HEK293 (cell line): Measurements from ENCODE around the gene SS18L1.
A peak's percentile ranks its signal among the peaks of the same experiment; 100 is the strongest.

ENCODE experiments used
- CTCF ChIA-PET: fragments of 350-600 bp; formaldehyde crosslinking; extraction: SDS; loops from one replicate; lab custom pipeline; 2021; ENCODE audit warnings: antibody characterized with exemption; lab: Yijun Ruan, JAX
- POLR2A ChIA-PET: fragments of 300-600 bp; formaldehyde crosslinking; extraction: SDS; loops from one replicate; lab custom pipeline; 2020; ENCODE audit warnings: antibody characterized with exemption, inconsistent platforms; lab: Yijun Ruan, JAX
- H3K27ac ChIP-seq: fragments of 200-500 bp; sonication (Bioruptor generic); 2 replicates; pipeline ENCODE4 v1.5.1; 2014; ENCODE audit warnings: low read depth, low read length, control low read depth, inconsistent platforms; ENCODE audit errors: extremely low read depth
- H3K36me3 ChIP-seq, 2 experiments: fragments of 200-500 bp in 1 of 2; sonication (Bioruptor generic) in 1 of 2; 1 replicate in 1 of 2; 2 replicates in 1 of 2; pipeline ENCODE4 v1.5.1; 2014 to 2017; ENCODE audit warnings: inconsistent platforms in 2 of 2, low read length in 2 of 2; ENCODE audit not compliant: control insufficient read depth in 2 of 2, insufficient read depth in 1 of 2
- H3K4me1 ChIP-seq: fragments of 200-500 bp; sonication (Bioruptor generic); 2 replicates; pipeline ENCODE4 v1.5.1; 2014; ENCODE audit warnings: mild to moderate bottlenecking, low read length, inconsistent platforms; ENCODE audit not compliant: control insufficient read depth, insufficient read depth
- H3K4me3 ChIP-seq: 2 replicates; pipeline ENCODE4 v1.5.1; 2011; ENCODE audit warnings: low read depth, mild to moderate bottlenecking, control low read depth, low read length, moderate library complexity
- H3K9me3 ChIP-seq: fragments of 200-500 bp; sonication (Bioruptor generic); 2 replicates; pipeline ENCODE4 v1.5.1; 2014; ENCODE audit warnings: low read depth, low read length, inconsistent platforms; ENCODE audit not compliant: control insufficient read depth, insufficient read depth
- GFI1B ChIP-seq: fragments of 450-650 bp; formaldehyde crosslinking; IDR thresholded peaks from 2 replicates; pipeline ENCODE4 v1.5.1; 2016; ENCODE audit warnings: missing biosample characterization, missing genetic modification characterization
- MZF1 ChIP-seq: fragments of 450-650 bp; formaldehyde crosslinking; IDR thresholded peaks from 2 replicates; pipeline ENCODE4 v1.5.1; 2017; ENCODE audit warnings: missing biosample characterization, missing genetic modification characterization, borderline replicate concordance
- PRDM1 ChIP-seq: fragments of 450-650 bp; formaldehyde crosslinking; IDR thresholded peaks from 2 replicates; pipeline ENCODE4; 2016; ENCODE audit warnings: missing biosample characterization, missing genetic modification characterization
- SP2 ChIP-seq: fragments of 450-650 bp; formaldehyde crosslinking; IDR thresholded peaks from 2 replicates; pipeline ENCODE4 v1.5.1; 2016; ENCODE audit warnings: missing biosample characterization, missing genetic modification characterization
- TCF7L2 ChIP-seq: IDR thresholded peaks from 2 replicates; pipeline ENCODE4 v1.6.1; 2011; ENCODE audit warnings: low read depth, mild to moderate bottlenecking, inconsistent platforms, low read length, moderate library complexity, borderline replicate concordance
- YY1 ChIP-seq: fragments of 450-650 bp; formaldehyde crosslinking; IDR thresholded peaks from 2 replicates; pipeline ENCODE4 v1.5.1; 2018; ENCODE audit warnings: missing biosample characterization, missing genetic modification characterization
- YY2 ChIP-seq: fragments of 450-650 bp; formaldehyde crosslinking; IDR thresholded peaks from 2 replicates; pipeline ENCODE4 v1.5.1; 2016; ENCODE audit warnings: missing biosample characterization, missing genetic modification characterization
- ZBTB10 ChIP-seq: fragments of 450-650 bp; formaldehyde crosslinking; IDR thresholded peaks from 2 replicates; pipeline ENCODE4 v1.5.1; 2016; ENCODE audit warnings: missing biosample characterization, missing genetic modification characterization
- ZFHX2 ChIP-seq: fragments of 450-650 bp; formaldehyde crosslinking; conservative IDR thresholded peaks from 2 replicates; pipeline ENCODE4 v1.5.1; 2016; ENCODE audit warnings: missing biosample characterization, missing genetic modification characterization
- ZNF169 ChIP-seq: fragments of 450-650 bp; formaldehyde crosslinking; IDR thresholded peaks from 2 replicates; pipeline ENCODE4 v1.5.1; 2016; ENCODE audit warnings: missing biosample characterization, missing genetic modification characterization
- ZNF184 ChIP-seq: fragments of 450-650 bp; IDR thresholded peaks from 2 replicates; pipeline ENCODE4 v1.5.1; 2018; ENCODE audit warnings: missing biosample characterization, mild to moderate bottlenecking, missing genetic modification characterization
- ZNF2 ChIP-seq: fragments of 450-650 bp; formaldehyde crosslinking; IDR thresholded peaks from 2 replicates; pipeline ENCODE4 v1.5.1; 2016; ENCODE audit warnings: missing biosample characterization, missing genetic modification characterization
- ZNF214 ChIP-seq: fragments of 450-650 bp; formaldehyde crosslinking; IDR thresholded peaks from 2 replicates; pipeline ENCODE4 v1.5.1; 2017; ENCODE audit warnings: missing biosample characterization, mild to moderate bottlenecking, missing genetic modification characterization, borderline replicate concordance
- ZNF221 ChIP-seq: fragments of 450-650 bp; formaldehyde crosslinking; IDR thresholded peaks from 2 replicates; pipeline ENCODE4 v1.5.1; 2017; ENCODE audit warnings: missing biosample characterization, missing genetic modification characterization, borderline replicate concordance
- ZNF302 ChIP-seq: fragments of 450-650 bp; formaldehyde crosslinking; IDR thresholded peaks from 2 replicates; pipeline ENCODE4 v1.5.1; 2016; ENCODE audit warnings: missing biosample characterization, missing genetic modification characterization, low read depth
- ZNF324 ChIP-seq: fragments of 450-650 bp; formaldehyde crosslinking; IDR thresholded peaks from 2 replicates; pipeline ENCODE4 v1.5.1; 2016; ENCODE audit warnings: missing biosample characterization, missing genetic modification characterization
- ZNF354C ChIP-seq: fragments of 450-650 bp; formaldehyde crosslinking; IDR thresholded peaks from 2 replicates; pipeline ENCODE4 v1.5.1; 2016; ENCODE audit warnings: missing biosample characterization, missing genetic modification characterization, low read depth, borderline replicate concordance
- ZNF404 ChIP-seq: fragments of 450-650 bp; formaldehyde crosslinking; IDR thresholded peaks from 2 replicates; pipeline ENCODE4 v1.5.1; 2017; ENCODE audit warnings: missing biosample characterization, missing genetic modification characterization
- ZNF426 ChIP-seq: fragments of 450-650 bp; formaldehyde crosslinking; IDR thresholded peaks from 2 replicates; pipeline ENCODE4 v1.5.1; 2017; ENCODE audit warnings: missing biosample characterization, missing genetic modification characterization, mild to moderate bottlenecking, inconsistent platforms, moderate library complexity
- ZNF558 ChIP-seq: fragments of 450-650 bp; formaldehyde crosslinking; IDR thresholded peaks from 2 replicates; pipeline ENCODE4 v1.5.1; 2016; ENCODE audit warnings: missing biosample characterization, missing genetic modification characterization
- ZNF560 ChIP-seq: fragments of 450-650 bp; formaldehyde crosslinking; IDR thresholded peaks from 2 replicates; pipeline ENCODE4 v1.5.1; 2017; ENCODE audit warnings: missing biosample characterization, missing genetic modification characterization, borderline replicate concordance
- ZNF623 ChIP-seq: fragments of 450-650 bp; formaldehyde crosslinking; IDR thresholded peaks from 2 replicates; pipeline ENCODE4 v1.5.1; 2016; ENCODE audit warnings: missing biosample characterization, missing genetic modification characterization
- ZNF624 ChIP-seq: fragments of 450-650 bp; formaldehyde crosslinking; IDR thresholded peaks from 2 replicates; pipeline ENCODE4 v1.5.1; 2017; ENCODE audit warnings: missing biosample characterization, missing genetic modification characterization
- ZNF664 ChIP-seq: fragments of 450-650 bp; formaldehyde crosslinking; IDR thresholded peaks from 2 replicates; pipeline ENCODE4 v1.5.1; 2016; ENCODE audit warnings: missing biosample characterization, missing genetic modification characterization
- ZNF701 ChIP-seq: fragments of 450-650 bp; formaldehyde crosslinking; IDR thresholded peaks from 2 replicates; pipeline ENCODE4 v1.5.1; 2016; ENCODE audit warnings: missing biosample characterization, missing genetic modification characterization
- ZNF785 ChIP-seq: fragments of 450-650 bp; formaldehyde crosslinking; IDR thresholded peaks from 2 replicates; pipeline ENCODE4 v1.5.1; 2016; ENCODE audit warnings: missing biosample characterization, missing genetic modification characterization
- ZSCAN4 ChIP-seq: fragments of 450-650 bp; formaldehyde crosslinking; IDR thresholded peaks from 2 replicates; pipeline ENCODE4 v1.5.1; 2017; ENCODE audit warnings: missing biosample characterization, missing genetic modification characterization
- TF ChIP-seq, protein P1 (sequence below): fragments of 450-650 bp; formaldehyde crosslinking; IDR thresholded peaks from 2 replicates; pipeline ENCODE4 v1.5.1; 2016; ENCODE audit warnings: missing biosample characterization, missing genetic modification characterization
- TF ChIP-seq, protein P2 (sequence below): fragments of 450-650 bp; IDR thresholded peaks from 2 replicates; pipeline ENCODE4 v1.5.1; 2018; ENCODE audit warnings: missing biosample characterization, missing genetic modification characterization
- TF ChIP-seq, protein P3 (sequence below): fragments of 450-650 bp; formaldehyde crosslinking; IDR thresholded peaks from 2 replicates; pipeline ENCODE4 v1.5.1; 2016; ENCODE audit warnings: missing biosample characterization, missing genetic modification characterization

The SS18L1 gene

DNA sequence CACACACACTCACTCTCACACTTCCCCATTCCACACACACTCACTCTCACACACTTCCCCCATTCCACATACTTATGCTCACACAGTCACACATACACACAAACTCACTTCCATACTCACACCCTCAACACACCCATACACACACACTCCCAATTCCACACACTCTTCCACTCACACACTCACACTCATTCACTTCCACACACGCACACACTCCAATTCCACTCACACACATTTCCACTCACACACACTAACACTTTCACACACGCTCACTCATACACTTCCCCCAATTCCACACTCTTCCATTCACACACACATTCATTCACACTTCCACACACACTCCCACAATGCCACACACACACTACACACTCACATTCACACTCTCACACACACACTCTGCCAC is 86.7 kb downstream of the SS18L1 start:
- ChIA-PET CTCF (interaction anchor here (0.7 kb wide), 1 partner anchor 70 kb away, joined by 3 read pairs; no protein-coding TSS in a partner anchor), POLR2A (no interaction called here)
- Histone ChIP-seq H3K27ac (no peak overlapping the region), H3K4me1 (no peaks in the 10 kb centered on the region), H3K4me3 (no peak overlapping the region), H3K9me3 (no peaks in the 10 kb centered on the region), H3K36me3 (no peaks in the 10 kb centered on the region)
- TF ChIP-seq ZNF2 (tag by site-specific recombination): no peak
- no peak for TF ChIP-seq ZNF324
- TF ChIP-seq GFI1B (tag by site-specific recombination): no peak
- no peak for TF ChIP-seq ZNF558 (tag by site-specific recombination)
- TF ChIP-seq, protein P1, sequence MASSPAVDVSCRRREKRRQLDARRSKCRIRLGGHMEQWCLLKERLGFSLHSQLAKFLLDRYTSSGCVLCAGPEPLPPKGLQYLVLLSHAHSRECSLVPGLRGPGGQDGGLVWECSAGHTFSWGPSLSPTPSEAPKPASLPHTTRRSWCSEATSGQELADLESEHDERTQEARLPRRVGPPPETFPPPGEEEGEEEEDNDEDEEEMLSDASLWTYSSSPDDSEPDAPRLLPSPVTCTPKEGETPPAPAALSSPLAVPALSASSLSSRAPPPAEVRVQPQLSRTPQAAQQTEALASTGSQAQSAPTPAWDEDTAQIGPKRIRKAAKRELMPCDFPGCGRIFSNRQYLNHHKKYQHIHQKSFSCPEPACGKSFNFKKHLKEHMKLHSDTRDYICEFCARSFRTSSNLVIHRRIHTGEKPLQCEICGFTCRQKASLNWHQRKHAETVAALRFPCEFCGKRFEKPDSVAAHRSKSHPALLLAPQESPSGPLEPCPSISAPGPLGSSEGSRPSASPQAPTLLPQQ (tag by site-specific recombination): no peak
- TF ChIP-seq ZNF169 (tag by site-specific recombination): no peak
- no peak for TF ChIP-seq ZNF302 (tag by site-specific recombination)
- no peak for TF ChIP-seq ZNF184 (tag by site-specific recombination)
- 0 out of 2 replicates have a peak, but pooled peaks have one; percentile 17 for TF ChIP-seq ZBTB10 (tag by site-specific recombination)
- TF ChIP-seq YY2 (tag by site-specific recombination): no peak
- TF ChIP-seq, protein P2, sequence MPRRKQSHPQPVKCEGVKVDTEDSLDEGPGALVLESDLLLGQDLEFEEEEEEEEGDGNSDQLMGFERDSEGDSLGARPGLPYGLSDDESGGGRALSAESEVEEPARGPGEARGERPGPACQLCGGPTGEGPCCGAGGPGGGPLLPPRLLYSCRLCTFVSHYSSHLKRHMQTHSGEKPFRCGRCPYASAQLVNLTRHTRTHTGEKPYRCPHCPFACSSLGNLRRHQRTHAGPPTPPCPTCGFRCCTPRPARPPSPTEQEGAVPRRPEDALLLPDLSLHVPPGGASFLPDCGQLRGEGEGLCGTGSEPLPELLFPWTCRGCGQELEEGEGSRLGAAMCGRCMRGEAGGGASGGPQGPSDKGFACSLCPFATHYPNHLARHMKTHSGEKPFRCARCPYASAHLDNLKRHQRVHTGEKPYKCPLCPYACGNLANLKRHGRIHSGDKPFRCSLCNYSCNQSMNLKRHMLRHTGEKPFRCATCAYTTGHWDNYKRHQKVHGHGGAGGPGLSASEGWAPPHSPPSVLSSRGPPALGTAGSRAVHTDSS (tag by site-specific recombination): no peak
- TF ChIP-seq ZNF624 (tag by site-specific recombination): no peak
- peak; percentile 91 for TF ChIP-seq PRDM1 (tag by site-specific recombination)
- 0 out of 2 replicates have a peak, but pooled peaks have one; percentile 67 for TF ChIP-seq ZNF785 (tag by site-specific recombination)
- TF ChIP-seq, protein P3, sequence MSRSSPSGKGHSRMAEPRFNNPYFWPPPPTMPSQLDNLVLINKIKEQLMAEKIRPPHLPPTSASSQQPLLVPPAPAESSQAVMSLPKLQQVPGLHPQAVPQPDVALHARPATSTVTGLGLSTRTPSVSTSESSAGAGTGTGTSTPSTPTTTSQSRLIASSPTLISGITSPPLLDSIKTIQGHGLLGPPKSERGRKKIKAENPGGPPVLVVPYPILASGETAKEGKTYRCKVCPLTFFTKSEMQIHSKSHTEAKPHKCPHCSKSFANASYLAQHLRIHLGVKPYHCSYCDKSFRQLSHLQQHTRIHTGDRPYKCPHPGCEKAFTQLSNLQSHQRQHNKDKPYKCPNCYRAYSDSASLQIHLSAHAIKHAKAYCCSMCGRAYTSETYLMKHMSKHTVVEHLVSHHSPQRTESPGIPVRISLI (tag by site-specific recombination): no peak
- no peak for TF ChIP-seq YY1 (tag by site-specific recombination)
- TF ChIP-seq ZNF701 (tag by site-specific recombination): no peak
- no peak for TF ChIP-seq ZNF623
- no peak for TF ChIP-seq ZNF664 (tag by site-specific recombination)
- TF ChIP-seq ZSCAN4 (tag by site-specific recombination): peak; percentile 68; the same call in 1 of the 2 replicates
- TF ChIP-seq SP2 (tag by site-specific recombination): no peak
- no peak for TF ChIP-seq ZNF221 (tag by site-specific recombination)
- no peak for TF ChIP-seq MZF1 (tag by site-specific recombination)
- TF ChIP-seq ZNF560: no peak
- TF ChIP-seq ZNF404: no peak
- TF ChIP-seq ZNF214 (tag by site-specific recombination): no peak
- no peak for TF ChIP-seq ZNF426
- no peak for TF ChIP-seq ZNF354C (tag by site-specific recombination)
- TF ChIP-seq TCF7L2: no peak
- TF ChIP-seq ZFHX2 (tag by site-specific recombination): no peak
